ENCODE data around the gene FKBP15. TPM values are rescaled to one million over a fixed set of nuclear protein-coding genes. Genes with fewer than 3 reads are reported as not detected.

Gene FKBP15
- total and polyA plus RNA-seq, 2 of the 13 experiments (the other 11 are each of a cell fraction or from before 2014, with no cell fraction given) = 12.3 to 18.6 TPM

DNA sequence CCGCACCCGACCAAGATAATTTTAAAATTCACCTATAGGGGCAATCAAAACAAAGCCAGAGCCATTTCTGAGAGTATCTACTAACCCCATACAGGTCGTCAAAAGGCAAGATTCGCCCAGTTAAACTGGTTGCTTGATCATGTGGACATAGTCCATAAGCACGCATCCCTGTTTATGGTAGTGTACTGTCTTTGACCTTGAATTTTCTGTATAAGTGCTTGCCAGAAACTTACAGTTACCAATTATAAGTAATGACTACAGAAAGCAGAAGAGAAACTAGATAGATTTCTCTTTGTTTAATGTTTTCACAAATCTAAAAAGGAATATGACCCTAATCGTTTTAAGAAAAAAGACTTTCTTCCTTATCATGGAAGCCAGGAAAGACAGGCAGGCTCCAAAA, 25.9 kb upstream of the FKBP15 start (continued):
- TF ChIP-seq, protein P1, sequence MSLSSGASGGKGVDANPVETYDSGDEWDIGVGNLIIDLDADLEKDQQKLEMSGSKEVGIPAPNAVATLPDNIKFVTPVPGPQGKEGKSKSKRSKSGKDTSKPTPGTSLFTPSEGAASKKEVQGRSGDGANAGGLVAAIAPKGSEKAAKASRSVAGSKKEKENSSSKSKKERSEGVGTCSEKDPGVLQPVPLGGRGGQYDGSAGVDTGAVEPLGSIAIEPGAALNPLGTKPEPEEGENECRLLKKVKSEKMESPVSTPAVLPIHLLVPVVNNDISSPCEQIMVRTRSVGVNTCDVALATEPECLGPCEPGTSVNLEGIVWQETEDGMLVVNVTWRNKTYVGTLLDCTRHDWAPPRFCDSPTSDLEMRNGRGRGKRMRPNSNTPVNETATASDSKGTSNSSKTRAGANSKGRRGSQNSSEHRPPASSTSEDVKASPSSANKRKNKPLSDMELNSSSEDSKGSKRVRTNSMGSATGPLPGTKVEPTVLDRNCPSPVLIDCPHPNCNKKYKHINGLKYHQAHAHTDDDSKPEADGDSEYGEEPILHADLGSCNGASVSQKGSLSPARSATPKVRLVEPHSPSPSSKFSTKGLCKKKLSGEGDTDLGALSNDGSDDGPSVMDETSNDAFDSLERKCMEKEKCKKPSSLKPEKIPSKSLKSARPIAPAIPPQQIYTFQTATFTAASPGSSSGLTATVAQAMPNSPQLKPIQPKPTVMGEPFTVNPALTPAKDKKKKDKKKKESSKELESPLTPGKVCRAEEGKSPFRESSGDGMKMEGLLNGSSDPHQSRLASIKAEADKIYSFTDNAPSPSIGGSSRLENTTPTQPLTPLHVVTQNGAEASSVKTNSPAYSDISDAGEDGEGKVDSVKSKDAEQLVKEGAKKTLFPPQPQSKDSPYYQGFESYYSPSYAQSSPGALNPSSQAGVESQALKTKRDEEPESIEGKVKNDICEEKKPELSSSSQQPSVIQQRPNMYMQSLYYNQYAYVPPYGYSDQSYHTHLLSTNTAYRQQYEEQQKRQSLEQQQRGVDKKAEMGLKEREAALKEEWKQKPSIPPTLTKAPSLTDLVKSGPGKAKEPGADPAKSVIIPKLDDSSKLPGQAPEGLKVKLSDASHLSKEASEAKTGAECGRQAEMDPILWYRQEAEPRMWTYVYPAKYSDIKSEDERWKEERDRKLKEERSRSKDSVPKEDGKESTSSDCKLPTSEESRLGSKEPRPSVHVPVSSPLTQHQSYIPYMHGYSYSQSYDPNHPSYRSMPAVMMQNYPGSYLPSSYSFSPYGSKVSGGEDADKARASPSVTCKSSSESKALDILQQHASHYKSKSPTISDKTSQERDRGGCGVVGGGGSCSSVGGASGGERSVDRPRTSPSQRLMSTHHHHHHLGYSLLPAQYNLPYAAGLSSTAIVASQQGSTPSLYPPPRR (CRISPR knock-in tag; IDR thresholded peaks at IDR 0.05; ENCODE audit: borderline replicate concordance) = no peak
- TF ChIP-seq HMG20A (CRISPR knock-in tag; IDR thresholded peaks at IDR 0.05; ENCODE audit: borderline replicate concordance) = no peak

DNA sequence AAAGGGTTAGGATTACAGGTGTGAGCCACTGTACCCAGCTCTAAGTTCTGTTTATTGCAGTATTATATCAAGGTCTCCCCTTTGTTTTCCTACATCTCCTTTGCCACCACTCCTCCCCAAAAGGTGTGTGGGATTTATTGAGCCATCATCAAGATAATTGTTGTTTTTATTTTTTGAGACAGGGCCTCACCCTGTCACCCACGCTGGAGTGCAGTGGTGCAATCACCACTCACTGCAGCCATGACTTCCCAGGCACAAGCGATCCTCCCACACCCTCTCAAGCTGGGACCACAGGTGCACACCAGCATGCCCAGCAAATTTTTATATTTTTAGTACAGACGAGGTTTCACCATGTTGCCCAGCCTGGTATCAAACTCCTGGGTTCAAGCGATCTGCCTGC, 24.8 kb upstream of the FKBP15 start:
- POLR2A ChIA-PET = no interaction called here
- no peaks in the 10 kb centered on the region for H3K9me3 ChIP-seq (ENCODE audit: low read length)
- DNase-seq (ENCODE audit: low spot score) = no peak
- peaks cover 2 to 4% of the 10 kb centered on the region in 2 experiments; a peak in 2 of 5 replicates for H3K36me3 ChIP-seq (replicated peaks in 1 of 2; ENCODE audit: control insufficient read depth in 1 of 2, insufficient read depth in 2 of 2, low read length in 2 of 2)
- 97% methylated on average over 4 of the region's 4 CpGs for WGBS (ENCODE audit: low lambda C conversion rate)
- CTCF ChIA-PET (ENCODE audit: low intra/inter-chr PET ratio, low total read pairs) = no interaction called here
- no peak for FAIRE-seq
- H3K4me2 ChIP-seq (ENCODE audit: low read depth, low read length) = no peak overlapping the region
- H2AFZ ChIP-seq (ENCODE audit: low read length) = no peak overlapping the region
- peaks cover 20% of the 10 kb centered on the region for H4K20me1 ChIP-seq (ENCODE audit: insufficient read depth, low read length)
- in situ Hi-C loops (cut with HindIII; ENCODE audit: extremely low pct_ligation_motif_present, low pct_unique_long_range_greater_than_20kb) (no loop called here), intact Hi-C loops (cut with micrococcal nuclease; ENCODE audit: unreplicated experiment) (no loop called here)
- no peak overlapping the region for H3K4me3 ChIP-seq (replicated peaks in 1 of 3; ENCODE audit: insufficient read depth in 1 of 3, low read depth in 2 of 3, low read length in 3 of 3)
- no peak overlapping the region for H3K27ac ChIP-seq (ENCODE audit: extremely low read length, insufficient read depth, low read length)
- BruUV-seq (replicated peaks) = no TSS peak
- H3K4me1 ChIP-seq (ENCODE audit: insufficient read depth, low read length) = no peaks in the 10 kb centered on the region
- no peaks in the 10 kb centered on the region for H3K27me3 ChIP-seq (ENCODE audit: control insufficient read depth in 1 of 2, insufficient read depth in 2 of 2, low read length in 2 of 2)
- no peak overlapping the region for H3K9ac ChIP-seq (ENCODE audit: insufficient read depth, low read depth, low read length)
- no peak for ATAC-seq
- peaks cover 41% of the 10 kb centered on the region for H3K79me2 ChIP-seq (ENCODE audit: insufficient read depth, low read length)
- TF ChIP-seq ZKSCAN5 (CRISPR knock-in tag; IDR thresholded peaks at IDR 0.05) (no peak), ZNF891 (CRISPR knock-in tag; IDR thresholded peaks at IDR 0.05) (no peak), ZNF572 (CRISPR knock-in tag; IDR thresholded peaks at IDR 0.05) (no peak), TAF15 (IDR thresholded peaks at IDR 0.05; ENCODE audit: low read depth, low read length, poor library complexity, severe bottlenecking) (no peak), FOXO1 (CRISPR knock-in tag; IDR thresholded peaks at IDR 0.05) (no peak), ZNF101 (CRISPR knock-in tag; IDR thresholded peaks at IDR 0.05; ENCODE audit: borderline replicate concordance, low read depth) (no peak), NFKB2 (CRISPR knock-in tag; IDR thresholded peaks at IDR 0.05; ENCODE audit: borderline replicate concordance) (no peak), ZNF562 (CRISPR knock-in tag; IDR thresholded peaks at IDR 0.05; ENCODE audit: borderline replicate concordance) (no peak)
- TF ChIP-seq, protein P2, sequence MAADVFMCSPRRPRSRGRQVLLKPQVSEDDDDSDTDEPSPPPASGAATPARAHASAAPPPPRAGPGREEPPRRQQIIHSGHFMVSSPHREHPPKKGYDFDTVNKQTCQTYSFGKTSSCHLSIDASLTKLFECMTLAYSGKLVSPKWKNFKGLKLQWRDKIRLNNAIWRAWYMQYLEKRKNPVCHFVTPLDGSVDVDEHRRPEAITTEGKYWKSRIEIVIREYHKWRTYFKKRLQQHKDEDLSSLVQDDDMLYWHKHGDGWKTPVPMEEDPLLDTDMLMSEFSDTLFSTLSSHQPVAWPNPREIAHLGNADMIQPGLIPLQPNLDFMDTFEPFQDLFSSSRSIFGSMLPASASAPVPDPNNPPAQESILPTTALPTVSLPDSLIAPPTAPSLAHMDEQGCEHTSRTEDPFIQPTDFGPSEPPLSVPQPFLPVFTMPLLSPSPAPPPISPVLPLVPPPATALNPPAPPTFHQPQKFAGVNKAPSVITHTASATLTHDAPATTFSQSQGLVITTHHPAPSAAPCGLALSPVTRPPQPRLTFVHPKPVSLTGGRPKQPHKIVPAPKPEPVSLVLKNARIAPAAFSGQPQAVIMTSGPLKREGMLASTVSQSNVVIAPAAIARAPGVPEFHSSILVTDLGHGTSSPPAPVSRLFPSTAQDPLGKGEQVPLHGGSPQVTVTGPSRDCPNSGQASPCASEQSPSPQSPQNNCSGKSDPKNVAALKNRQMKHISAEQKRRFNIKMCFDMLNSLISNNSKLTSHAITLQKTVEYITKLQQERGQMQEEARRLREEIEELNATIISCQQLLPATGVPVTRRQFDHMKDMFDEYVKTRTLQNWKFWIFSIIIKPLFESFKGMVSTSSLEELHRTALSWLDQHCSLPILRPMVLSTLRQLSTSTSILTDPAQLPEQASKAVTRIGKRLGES (CRISPR knock-in tag; IDR thresholded peaks at IDR 0.05; ENCODE audit: borderline replicate concordance) = no peak
- TF ChIP-seq, protein P3, sequence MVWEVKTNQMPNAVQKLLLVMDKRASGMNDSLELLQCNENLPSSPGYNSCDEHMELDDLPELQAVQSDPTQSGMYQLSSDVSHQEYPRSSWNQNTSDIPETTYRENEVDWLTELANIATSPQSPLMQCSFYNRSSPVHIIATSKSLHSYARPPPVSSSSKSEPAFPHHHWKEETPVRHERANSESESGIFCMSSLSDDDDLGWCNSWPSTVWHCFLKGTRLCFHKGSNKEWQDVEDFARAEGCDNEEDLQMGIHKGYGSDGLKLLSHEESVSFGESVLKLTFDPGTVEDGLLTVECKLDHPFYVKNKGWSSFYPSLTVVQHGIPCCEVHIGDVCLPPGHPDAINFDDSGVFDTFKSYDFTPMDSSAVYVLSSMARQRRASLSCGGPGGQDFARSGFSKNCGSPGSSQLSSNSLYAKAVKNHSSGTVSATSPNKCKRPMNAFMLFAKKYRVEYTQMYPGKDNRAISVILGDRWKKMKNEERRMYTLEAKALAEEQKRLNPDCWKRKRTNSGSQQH (CRISPR knock-in tag; IDR thresholded peaks at IDR 0.05; ENCODE audit: low read depth) = no peak
- TF ChIP-seq, protein P4, sequence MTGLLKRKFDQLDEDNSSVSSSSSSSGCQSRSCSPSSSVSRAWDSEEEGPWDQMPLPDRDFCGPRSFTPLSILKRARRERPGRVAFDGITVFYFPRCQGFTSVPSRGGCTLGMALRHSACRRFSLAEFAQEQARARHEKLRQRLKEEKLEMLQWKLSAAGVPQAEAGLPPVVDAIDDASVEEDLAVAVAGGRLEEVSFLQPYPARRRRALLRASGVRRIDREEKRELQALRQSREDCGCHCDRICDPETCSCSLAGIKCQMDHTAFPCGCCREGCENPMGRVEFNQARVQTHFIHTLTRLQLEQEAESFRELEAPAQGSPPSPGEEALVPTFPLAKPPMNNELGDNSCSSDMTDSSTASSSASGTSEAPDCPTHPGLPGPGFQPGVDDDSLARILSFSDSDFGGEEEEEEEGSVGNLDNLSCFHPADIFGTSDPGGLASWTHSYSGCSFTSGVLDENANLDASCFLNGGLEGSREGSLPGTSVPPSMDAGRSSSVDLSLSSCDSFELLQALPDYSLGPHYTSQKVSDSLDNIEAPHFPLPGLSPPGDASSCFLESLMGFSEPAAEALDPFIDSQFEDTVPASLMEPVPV (CRISPR knock-in tag; IDR thresholded peaks at IDR 0.05) = no peak

All from HepG2 (cell line).